ENCODE results near the gene RANGRF.

DNA sequence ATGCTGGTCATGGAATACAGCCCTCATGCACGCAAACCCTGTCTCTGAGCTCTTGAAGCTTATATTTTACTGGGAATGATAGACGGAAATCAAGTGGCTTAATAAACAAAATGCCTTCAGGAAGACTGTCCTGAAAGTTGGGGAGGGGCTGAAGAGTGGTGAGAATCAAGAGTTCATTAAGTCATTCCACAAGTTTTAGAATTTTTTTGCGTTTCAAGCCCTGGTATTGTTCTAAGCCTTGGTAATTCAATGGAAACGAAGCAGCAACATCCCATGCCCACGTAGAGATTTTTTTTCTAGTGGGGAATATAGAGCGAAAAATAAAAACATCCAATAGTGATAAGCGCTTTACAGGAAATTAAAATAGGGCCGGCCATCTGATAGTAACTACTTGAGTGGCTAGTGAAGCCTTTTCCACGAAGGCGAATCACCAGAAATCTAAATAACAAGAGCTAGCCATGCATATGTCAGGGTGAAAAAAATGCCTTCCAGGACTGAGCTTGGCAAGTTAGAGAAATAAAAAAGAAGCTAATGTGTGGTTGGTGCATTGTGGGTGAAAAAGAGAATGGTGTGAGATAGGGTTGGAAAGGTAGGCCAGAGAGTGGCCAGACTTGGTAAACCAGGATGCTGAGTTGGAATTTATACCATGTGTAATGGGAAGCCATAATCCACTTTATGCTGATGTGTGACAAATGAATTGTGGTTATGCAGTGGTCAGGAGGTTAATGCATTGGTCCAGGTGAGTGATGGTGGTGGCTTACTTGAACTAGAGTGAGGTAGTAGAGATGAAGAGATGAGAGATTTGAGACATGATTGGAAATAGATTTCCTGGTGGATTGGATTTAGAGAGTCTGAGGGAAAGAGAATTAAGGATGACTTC lies 38.6 kb upstream of the RANGRF start:
- TF ChIP-seq, protein P1, sequence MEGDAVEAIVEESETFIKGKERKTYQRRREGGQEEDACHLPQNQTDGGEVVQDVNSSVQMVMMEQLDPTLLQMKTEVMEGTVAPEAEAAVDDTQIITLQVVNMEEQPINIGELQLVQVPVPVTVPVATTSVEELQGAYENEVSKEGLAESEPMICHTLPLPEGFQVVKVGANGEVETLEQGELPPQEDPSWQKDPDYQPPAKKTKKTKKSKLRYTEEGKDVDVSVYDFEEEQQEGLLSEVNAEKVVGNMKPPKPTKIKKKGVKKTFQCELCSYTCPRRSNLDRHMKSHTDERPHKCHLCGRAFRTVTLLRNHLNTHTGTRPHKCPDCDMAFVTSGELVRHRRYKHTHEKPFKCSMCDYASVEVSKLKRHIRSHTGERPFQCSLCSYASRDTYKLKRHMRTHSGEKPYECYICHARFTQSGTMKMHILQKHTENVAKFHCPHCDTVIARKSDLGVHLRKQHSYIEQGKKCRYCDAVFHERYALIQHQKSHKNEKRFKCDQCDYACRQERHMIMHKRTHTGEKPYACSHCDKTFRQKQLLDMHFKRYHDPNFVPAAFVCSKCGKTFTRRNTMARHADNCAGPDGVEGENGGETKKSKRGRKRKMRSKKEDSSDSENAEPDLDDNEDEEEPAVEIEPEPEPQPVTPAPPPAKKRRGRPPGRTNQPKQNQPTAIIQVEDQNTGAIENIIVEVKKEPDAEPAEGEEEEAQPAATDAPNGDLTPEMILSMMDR (IDR thresholded peaks at IDR 0.05; ENCODE audit: low read depth, low read length), result no peak
- TF ChIP-seq EZH2phosphoT487 (IDR thresholded peaks at IDR 0.05; ENCODE audit: low read depth), result no peak

Measured in OCI-LY3 (cell line).